ENCODE data around the gene MAPKBP1. TPM values are rescaled to one million over a fixed set of nuclear protein-coding genes. Genes with fewer than 3 reads are reported as not detected.

Gene MAPKBP1
- total and polyA plus RNA-seq, 2 of the 4 experiments (the other 2 are of a cell fraction), result 12.5 to 15.3 TPM

- H3K4me3 ChIP-seq (ENCODE audit: insufficient read depth, low read depth, low read length), result no peak overlapping the region
- dilution Hi-C loops (cut with HindIII; ENCODE audit: low sequenced_read_pairs, unreplicated experiment), result no loop called here
- H3K14ac ChIP-seq (replicated peaks; ENCODE audit: low read depth, low read length), result no peak overlapping the region
- CTCF ChIA-PET, result interaction anchor here (1.7 kb wide), 1 partner anchor 14 kb away, joined by 4 read pairs; no protein-coding TSS in a partner anchor
- peaks cover 2% of the 10 kb centered on the region; the same call in 1 of the 2 replicates for H4K20me1 ChIP-seq (ENCODE audit: insufficient read depth, low read length)
- POLR2A ChIA-PET (ENCODE audit: unreplicated experiment), result no interaction called here
- intact Hi-C loops (cut with micrococcal nuclease), result no loop called here
- no peak for ATAC-seq (ENCODE audit: low read depth)
- no peak for DNase-seq
- H3K23ac ChIP-seq (ENCODE audit: low read depth, low read length), result no peak overlapping the region
- H4K8ac ChIP-seq (ENCODE audit: low read depth in 2 of 2, low read length in 2 of 2), result no peak overlapping the region
- H2BK5ac ChIP-seq (ENCODE audit: low read depth, low read length, poor library complexity, severe bottlenecking), result no peak overlapping the region
- H4K91ac ChIP-seq (ENCODE audit: insufficient read depth, low read depth, low read length), result no peak overlapping the region
- in situ Hi-C loops (cut with MboI; ENCODE audit: low sequenced_read_pairs), result no loop called here
- H3K9me1 ChIP-seq (ENCODE audit: insufficient read depth, low read length), result no peaks in the 10 kb centered on the region
- no peak overlapping the region for H3K56ac ChIP-seq (ENCODE audit: extremely low read depth, insufficient read depth, low read length)
- TF ChIP-seq CTCF (conservative IDR thresholded peaks at IDR 0.05; ENCODE audit: low read depth, low read length), result no peak
- no peak overlapping the region for H3K4ac ChIP-seq (ENCODE audit: low read depth, low read length)
- no peaks in the 10 kb centered on the region for H3K36me3 ChIP-seq (ENCODE audit: control insufficient read depth, insufficient read depth, low read length)
- no peak overlapping the region for H2AK9ac ChIP-seq (replicated peaks; ENCODE audit: low read depth, low read length, poor library complexity)
- no peaks in the 10 kb centered on the region for H3K9me3 ChIP-seq (ENCODE audit: control insufficient read depth, insufficient read depth, low read length)
- no peak overlapping the region for H3K27ac ChIP-seq (ENCODE audit: insufficient read depth, low read length)
- no peak overlapping the region for H3K9ac ChIP-seq (ENCODE audit: low read depth, low read length)
- H3K27me3 ChIP-seq (ENCODE audit: control insufficient read depth, insufficient read depth, low read length), result peaks cover 35% of the 10 kb centered on the region
- no peak overlapping the region for H2BK15ac ChIP-seq (ENCODE audit: low read depth, low read length)
- H4K5ac ChIP-seq (ENCODE audit: low read depth, low read length), result no peak overlapping the region
- H3K79me1 ChIP-seq (ENCODE audit: low read depth in 1 of 2, low read length in 2 of 2), result no peaks in the 10 kb centered on the region
- H2BK20ac ChIP-seq (ENCODE audit: low read depth, low read length), result no peak overlapping the region
- H3K18ac ChIP-seq (ENCODE audit: low read depth, low read length), result no peak overlapping the region
- no peak overlapping the region for H2BK120ac ChIP-seq (ENCODE audit: low read depth, low read length)
- WGBS, 2 experiments (ENCODE audit: extremely low coverage in 2 of 2, insufficient read length in 1 of 2), result 13% methylated on average over 2 of the region's 13 CpGs; no CpG with 5 or more reads in 1 of the 2 experiments
- H2AFZ ChIP-seq (replicated peaks; ENCODE audit: low read length, poor library complexity), result no peak overlapping the region
- no peak overlapping the region for H2AK5ac ChIP-seq (ENCODE audit: low read depth, low read length)
- peaks cover under 1% of the 10 kb centered on the region; the same call in 1 of the 2 replicates for H3K4me1 ChIP-seq (ENCODE audit: control insufficient read depth, insufficient read depth, low read length)
- no peak overlapping the region for H3K4me2 ChIP-seq (ENCODE audit: low read depth, low read length)
- BruUV-seq (replicated peaks), result no TSS peak
These were observed 101.7 kb downstream of the MAPKBP1 start for GRCh38 chr15:41876007-41876406.
